ENCODE measurements around the gene PSMD1. TPM values are rescaled to one million over a fixed set of nuclear protein-coding genes. Genes with fewer than 3 reads are reported as not detected.

The PSMD1 gene
- total and polyA plus RNA-seq, 11 donors = 33.2 to 124 (median 86.1) TPM

- no peaks in the 10 kb centered on the region for H3K9me3 ChIP-seq
- intact Hi-C loops (cut with DNase I) = loop anchor here in 3 of 10 donors (5.0 to 10.0 kb wide), 3 partner anchors 148 to 228 kb away; no protein-coding TSS in a partner anchor
- ATAC-seq (peak; percentile 74 to 85 (median 82)), DNase-seq (peak; percentile 80 to 91 (median 82))
- H3K4me1 ChIP-seq = peaks cover 0 to 16% (median 8%) of the 10 kb centered on the region in 12 donors
- peaks cover 0 to 11% (median 0%) of the 10 kb centered on the region in 9 donors for H3K27me3 ChIP-seq
- peak overlapping the region; percentile 31 to 77 (median 66) for H3K4me3 ChIP-seq
- 7 to 15% (median 8%) methylated on average over 39 to 62 of the region's 62 CpGs for WGBS, 4 donors
- peak overlapping the region in 6 of 12 donors; percentile 4 to 62 (median 39) for H3K27ac ChIP-seq
- TF ChIP-seq POLR2A (IDR thresholded peaks at IDR 0.05) = no peak
- TF ChIP-seq, protein P1, sequence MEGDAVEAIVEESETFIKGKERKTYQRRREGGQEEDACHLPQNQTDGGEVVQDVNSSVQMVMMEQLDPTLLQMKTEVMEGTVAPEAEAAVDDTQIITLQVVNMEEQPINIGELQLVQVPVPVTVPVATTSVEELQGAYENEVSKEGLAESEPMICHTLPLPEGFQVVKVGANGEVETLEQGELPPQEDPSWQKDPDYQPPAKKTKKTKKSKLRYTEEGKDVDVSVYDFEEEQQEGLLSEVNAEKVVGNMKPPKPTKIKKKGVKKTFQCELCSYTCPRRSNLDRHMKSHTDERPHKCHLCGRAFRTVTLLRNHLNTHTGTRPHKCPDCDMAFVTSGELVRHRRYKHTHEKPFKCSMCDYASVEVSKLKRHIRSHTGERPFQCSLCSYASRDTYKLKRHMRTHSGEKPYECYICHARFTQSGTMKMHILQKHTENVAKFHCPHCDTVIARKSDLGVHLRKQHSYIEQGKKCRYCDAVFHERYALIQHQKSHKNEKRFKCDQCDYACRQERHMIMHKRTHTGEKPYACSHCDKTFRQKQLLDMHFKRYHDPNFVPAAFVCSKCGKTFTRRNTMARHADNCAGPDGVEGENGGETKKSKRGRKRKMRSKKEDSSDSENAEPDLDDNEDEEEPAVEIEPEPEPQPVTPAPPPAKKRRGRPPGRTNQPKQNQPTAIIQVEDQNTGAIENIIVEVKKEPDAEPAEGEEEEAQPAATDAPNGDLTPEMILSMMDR (IDR thresholded peaks at IDR 0.05) = peak; percentile 85 to 99 (median 94)
- peaks cover 0 to 5% (median 0%) of the 10 kb centered on the region in 9 donors for H3K36me3 ChIP-seq
Observed at GRCh38 chr2:231052494-231053451, 3.9 kb upstream of the PSMD1 start.

DNA sequence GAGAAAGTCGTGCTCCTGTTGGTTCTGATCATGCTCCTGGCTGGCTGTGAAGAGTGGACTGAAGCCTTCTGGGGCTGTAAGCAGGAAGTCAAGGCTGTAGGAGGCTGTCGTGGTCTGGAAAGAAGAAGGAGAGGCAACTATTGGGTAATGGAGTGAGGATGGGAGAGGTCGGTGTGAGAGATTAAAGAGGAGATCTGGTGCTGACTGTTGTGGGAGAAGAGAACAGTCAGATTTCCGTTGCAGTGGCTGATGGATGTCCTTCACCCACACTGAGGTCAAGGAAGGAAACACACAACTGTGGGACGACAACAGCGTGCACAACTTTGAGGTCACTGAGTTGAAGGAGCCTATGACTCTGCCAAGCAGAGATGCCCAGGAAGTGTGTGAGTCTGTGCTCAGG lies 2.8 kb upstream of the PSMD1 start:
- peaks cover 0 to 27% (median 19%) of the 10 kb centered on the region in 12 donors for H3K4me1 ChIP-seq
- H3K9me3 ChIP-seq = no peaks in the 10 kb centered on the region
- ATAC-seq (no peak), DNase-seq (no peak)
- H3K27me3 ChIP-seq = peaks cover 0 to 8% (median 0%) of the 10 kb centered on the region in 9 donors
- no peak overlapping the region for H3K4me3 ChIP-seq
- peaks cover 0 to 5% (median 0%) of the 10 kb centered on the region in 9 donors for H3K36me3 ChIP-seq
- no peak overlapping the region for H3K27ac ChIP-seq
- WGBS, 4 donors = 75 to 80% (median 77%) methylated on average over 6 of the region's 6 CpGs
- intact Hi-C loops (cut with DNase I) = loop anchor here in 3 of 10 donors (5.0 to 10.0 kb wide), 3 partner anchors 149 to 229 kb away; no protein-coding TSS in a partner anchor
- no peak for TF ChIP-seq POLR2A (IDR thresholded peaks at IDR 0.05)
- TF ChIP-seq, protein P1 (IDR thresholded peaks at IDR 0.05) = no peak

DNA sequence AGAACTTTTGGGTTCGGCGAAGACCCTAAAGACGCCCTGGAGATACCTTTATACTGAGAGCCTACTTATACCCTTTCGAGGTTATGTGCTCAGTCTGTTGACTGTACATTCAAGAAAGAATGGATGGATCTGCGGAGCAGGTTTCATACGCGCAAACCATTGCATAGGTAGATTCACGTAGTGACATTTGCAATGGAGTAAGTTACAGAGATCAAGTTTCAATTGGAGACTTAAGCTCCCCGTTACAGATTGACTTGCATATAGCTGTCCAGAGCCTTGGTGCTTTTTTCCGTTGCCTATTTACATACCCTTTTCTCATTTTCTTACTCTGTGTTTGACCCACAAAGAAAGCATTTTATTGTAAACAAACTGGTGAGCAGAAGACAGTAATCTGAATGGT lies 923 bp downstream of the PSMD1 start:
- peak overlapping the region; percentile 71 to 100 (median 91) for H3K4me3 ChIP-seq
- no peaks in the 10 kb centered on the region for H3K27me3 ChIP-seq
- DNase-seq (no peak), ATAC-seq (no peak)
- WGBS, 4 donors = 2 to 5% (median 4%) methylated on average over 10 of the region's 10 CpGs
- TF ChIP-seq POLR2A (IDR thresholded peaks at IDR 0.05) = no peak
- TF ChIP-seq, protein P1 (IDR thresholded peaks at IDR 0.05) = no peak
- peaks cover 0 to 19% (median 15%) of the 10 kb centered on the region in 9 donors for H3K36me3 ChIP-seq
- peaks cover 0 to 37% (median 28%) of the 10 kb centered on the region in 12 donors for H3K4me1 ChIP-seq
- H3K9me3 ChIP-seq = no peaks in the 10 kb centered on the region
- H3K27ac ChIP-seq = peak overlapping the region in 8 of 12 donors; percentile 90 to 99 (median 94)
- intact Hi-C loops (cut with DNase I) = loop anchor here in 2 of 10 donors (10.0 kb wide), 2 partner anchors 153 to 233 kb away; no protein-coding TSS in a partner anchor
